ENCODE results near the gene SCMH1.

- TF ChIP-seq KLF10 (tag by site-specific recombination; IDR thresholded peaks at IDR 0.05) (no peak), ZNF701 (tag by site-specific recombination; IDR thresholded peaks at IDR 0.05) (no peak), PRDM4 (tag by site-specific recombination; IDR thresholded peaks at IDR 0.05) (no peak), CTCF (tag by site-specific recombination; IDR thresholded peaks at IDR 0.05) (no peak), ZNF76 (tag by site-specific recombination; IDR thresholded peaks at IDR 0.05; ENCODE audit: borderline replicate concordance, low read depth) (no peak), ZSCAN5A (tag by site-specific recombination; IDR thresholded peaks at IDR 0.05) (no peak), ZNF639 (tag by site-specific recombination; IDR thresholded peaks at IDR 0.05) (no peak), ZNF501 (tag by site-specific recombination; IDR thresholded peaks at IDR 0.05) (no peak), INSM2 (tag by site-specific recombination; IDR thresholded peaks at IDR 0.05) (no peak), ZNF621 (tag by site-specific recombination; IDR thresholded peaks at IDR 0.05) (no peak), ZNF776 (tag by site-specific recombination; IDR thresholded peaks at IDR 0.05; ENCODE audit: borderline replicate concordance) (no peak), TCF7L2 (IDR thresholded peaks at IDR 0.05; ENCODE audit: borderline replicate concordance, low read depth, low read length) (no peak), ZNF239 (tag by site-specific recombination; IDR thresholded peaks at IDR 0.05) (no peak)
Measured at GRCh38 chr1:41022424-41022823, 219.7 kb downstream of the SCMH1 start.
